NCI-H526 treated with DMSO at 0.1 percent for 48 hours (cell line): ENCODE data around the gene MAPK12.

Source experiments
- DNase-seq: peaks from one replicate; lab custom pipeline; 2025; lab: John Stamatoyannopoulos, UW

MAPK12 gene

DNA sequence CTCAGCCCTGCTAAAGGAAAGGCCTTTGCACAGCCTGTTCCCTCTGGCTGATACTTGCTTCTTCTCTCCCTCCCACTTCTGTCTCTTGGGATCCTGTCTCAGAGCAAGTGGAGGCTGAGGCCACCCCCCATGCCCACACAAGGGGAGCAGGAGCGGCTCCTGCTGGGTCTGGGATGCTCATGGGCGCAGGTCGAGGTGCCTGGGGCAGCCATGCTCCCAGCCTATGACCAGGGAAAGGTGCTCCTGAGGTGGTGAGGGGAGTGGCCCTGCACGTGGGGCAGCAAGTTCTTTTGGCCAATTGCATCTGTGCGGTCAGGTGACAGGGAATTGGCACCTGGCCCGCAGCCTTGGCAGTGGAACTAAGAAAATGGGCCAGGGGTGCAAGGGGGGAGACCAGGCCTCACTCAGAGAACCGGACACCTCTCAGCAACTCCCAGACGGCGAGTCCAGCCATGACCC lies 7.2 kb upstream of the MAPK12 start:
- DNase-seq, result no peak

DNA sequence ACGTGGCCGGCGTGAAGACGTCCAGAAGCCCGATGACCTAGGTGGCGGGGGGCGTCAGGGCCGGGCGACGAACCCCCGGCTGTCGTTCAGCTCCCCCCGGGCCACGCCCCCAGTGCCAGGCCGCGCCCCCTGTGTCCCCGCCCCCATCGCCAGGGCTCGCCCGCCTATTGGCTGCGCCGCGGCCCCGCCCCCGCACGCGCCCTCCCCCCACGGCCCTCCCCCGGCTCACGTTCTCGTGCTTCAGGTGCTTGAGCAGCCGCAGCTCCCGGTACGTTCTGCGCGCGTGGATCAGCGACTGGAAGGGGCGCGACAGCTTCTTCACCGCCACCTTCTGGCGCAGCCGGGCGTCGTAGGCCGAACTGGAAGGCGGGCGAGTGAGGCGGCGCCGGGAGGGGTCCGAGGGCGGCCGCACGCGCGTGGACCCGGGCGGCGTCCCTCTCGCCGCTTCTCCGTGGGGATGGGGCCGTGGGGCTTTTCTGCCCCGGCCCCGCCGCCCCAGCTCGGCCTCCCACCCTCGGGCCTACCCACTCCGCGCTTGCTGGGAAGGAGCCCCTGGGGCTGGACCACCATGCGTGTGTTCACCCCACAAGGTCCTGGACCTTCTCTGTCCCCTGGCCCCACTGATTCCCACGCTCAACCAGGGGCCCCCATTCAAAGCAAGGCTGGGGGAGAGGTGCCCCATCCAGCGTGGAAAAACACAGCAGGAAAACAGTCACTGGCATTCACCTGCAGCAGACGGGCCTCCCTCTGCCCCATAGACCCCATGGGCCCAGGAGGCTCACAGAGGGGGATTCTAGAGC lies 6.3 kb upstream of the MAPK12 start:
- no peak for DNase-seq

DNA sequence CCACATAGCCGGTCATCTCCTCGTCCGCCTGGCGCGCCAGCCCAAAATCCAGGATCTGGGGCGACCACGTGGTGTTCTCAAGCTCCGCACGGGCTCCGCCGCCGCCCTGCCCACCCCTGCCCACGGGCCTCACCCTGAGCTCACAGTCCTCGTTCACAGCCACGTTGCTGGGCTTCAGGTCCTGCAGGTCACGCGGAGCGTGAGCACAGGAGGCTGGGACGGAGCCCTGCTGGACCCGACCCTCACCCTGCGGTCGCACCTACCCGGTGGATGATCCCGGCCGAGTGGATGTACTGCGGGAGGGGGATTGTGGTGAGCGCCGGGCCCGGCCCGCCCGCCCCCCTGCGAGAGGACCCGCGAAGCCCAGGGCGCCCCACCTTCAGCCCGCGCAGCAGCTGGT lies 5.5 kb upstream of the MAPK12 start:
- DNase-seq, result no peak

DNA sequence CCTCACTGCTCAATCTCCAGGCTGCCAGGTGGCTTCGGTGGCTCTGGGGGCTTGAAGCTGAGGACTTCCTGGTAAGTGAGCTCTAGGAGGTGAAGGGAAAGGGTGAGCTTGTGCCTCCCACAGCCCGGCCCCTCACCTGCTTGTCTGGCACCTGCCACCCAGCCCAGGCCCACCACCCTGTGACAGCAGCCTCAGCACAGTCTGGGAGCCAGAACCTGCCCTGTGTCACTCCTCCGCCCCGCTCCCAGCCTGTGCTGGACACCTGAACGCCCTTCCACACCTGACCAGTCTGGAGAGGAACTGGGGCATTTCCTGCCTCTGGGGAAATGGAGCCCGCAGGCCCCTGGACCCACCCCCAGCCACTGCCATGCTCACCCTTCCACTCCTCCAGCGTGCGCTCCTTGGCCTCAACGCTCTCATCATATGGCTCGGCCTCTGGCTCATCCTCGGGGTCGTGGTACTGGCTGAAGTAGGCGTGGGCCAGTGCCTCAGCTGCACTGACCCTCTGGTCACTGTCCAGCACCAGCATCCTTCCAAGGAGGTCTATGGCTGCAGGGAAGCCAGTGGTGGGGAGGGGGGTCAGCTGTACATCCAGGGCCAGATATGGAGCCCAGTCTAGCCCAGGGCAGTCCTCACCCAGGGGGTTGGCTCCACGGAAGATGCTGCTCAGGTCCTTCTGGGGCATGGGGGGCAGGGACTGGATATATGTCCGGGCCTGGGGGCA lies 3.6 kb upstream of the MAPK12 start:
- DNase-seq, result no peak

DNA sequence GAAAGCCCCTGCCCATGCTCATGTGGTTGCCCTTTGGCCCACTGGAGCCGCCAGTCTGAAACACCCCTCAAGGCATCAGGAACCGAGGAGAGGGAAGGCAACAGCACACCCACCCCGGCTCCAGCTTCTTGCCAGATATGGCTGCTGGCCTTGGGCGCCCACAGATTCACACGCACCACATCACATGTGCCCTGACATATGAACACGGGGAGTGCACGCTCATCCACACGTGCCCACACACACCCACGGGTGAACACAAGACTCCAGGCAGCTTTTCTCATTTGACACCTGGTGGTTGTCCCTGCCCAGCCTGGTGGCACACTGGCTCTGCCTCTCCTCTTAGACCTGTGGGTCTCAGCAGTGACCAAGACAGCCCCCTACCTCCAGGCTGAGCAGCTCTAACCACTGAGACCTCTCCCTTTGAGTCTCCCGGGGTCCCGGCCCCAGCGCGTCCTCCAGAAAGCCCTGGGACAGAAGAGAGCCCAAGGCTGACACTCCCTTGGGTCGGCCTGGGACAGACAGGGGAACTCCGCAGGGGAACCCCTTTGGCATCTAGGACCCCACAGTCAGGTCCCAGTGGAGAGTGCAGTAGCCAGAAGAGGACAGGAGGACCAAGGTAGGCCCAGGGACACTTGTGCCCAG lies 2.7 kb upstream of the MAPK12 start:
- no peak for DNase-seq

DNA sequence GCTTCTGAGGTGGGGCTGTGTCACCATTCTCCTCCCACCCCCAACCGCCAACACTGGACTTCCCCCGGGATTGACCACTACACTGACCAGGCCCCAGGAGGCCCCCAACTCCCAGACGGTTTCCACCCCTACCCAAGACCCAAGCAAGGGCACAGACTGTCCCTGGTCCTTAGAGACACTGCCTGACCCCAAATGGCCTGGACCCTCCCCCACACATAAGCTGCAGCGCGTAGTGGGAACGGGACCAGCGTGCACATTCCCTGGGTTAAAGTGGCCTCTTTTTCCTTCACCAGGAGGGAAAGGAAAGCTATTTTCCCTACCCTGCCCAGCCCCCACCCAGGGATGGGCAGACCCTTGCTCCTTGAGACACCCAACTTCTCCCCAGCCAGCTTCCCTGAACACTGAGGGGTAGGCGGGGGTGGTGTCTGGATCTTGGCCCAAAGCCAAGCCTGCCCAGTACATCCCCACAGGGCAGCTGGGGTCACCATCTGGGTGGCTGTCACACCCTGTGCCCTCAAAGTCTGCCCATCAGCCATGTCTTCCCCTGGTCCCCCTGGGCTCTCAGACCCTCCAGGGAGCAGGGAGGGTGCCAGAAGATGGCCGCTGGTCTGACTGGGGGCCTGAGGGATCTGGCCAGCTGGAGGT lies 1.6 kb upstream of the MAPK12 start:
- DNase-seq, result no peak

DNA sequence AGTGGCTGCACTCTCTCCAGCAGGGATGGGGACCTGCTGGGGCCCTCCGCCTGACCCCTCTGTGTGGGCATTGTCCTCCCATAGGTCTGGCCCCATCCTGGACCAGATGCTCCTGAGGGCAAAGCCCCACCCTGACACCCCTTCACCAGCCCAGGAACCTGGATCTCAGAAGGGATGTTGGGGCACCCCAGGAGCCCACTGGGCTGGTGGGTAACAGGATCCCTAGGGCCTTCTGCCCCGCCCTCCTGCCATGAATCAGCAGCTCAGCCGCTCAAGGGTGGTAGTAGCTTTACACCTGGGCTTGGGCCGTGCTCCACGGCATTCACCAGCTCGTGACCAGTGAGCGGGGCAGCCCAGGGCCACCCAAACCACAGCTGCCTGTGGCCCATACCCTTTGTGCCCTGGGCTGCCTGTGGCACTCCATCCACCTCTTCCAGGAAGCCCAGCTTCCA lies 1.0 kb upstream of the MAPK12 start:
- DNase-seq, result no peak

DNA sequence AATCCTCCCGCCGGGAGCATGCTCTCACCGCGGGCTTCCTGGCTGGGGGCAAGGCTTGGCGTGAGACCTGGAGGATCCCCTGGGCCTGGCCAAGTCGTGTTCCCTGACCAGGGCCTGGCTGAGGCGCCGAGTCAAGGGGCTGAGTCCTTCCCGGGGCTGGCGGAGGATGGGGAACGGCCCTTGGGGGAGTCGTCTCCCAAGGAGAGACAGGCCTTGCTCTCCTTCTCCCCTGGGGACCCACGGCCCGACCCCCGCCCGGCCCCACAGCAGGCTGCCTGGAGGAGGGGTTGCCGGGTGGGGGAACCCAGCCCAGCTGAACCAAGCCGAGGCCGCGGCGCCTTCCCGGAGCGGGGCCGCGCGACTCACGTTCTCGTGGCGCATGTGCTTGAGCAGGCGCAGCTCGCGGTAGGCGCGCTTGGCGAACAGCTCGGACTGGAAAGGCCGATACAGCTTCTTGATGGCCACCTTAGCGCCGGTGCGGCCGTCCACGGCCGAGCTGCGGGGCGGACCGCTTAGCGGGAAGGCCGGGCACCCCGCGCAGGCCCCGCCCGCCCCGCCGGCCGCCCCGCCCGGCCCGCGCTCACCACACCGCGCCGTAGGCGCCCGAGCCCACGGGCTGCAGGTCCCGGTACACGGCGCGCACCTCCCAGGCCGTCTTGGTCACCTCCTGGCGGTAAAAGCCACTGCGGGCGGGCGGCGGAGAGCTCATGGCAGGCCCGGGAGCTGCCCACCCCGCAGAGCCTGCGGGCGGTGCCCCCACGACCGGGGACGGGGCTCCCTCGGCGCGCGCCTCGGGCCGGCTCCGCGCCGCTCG lies 475 bp downstream of the MAPK12 start:
- no peak for DNase-seq

DNA sequence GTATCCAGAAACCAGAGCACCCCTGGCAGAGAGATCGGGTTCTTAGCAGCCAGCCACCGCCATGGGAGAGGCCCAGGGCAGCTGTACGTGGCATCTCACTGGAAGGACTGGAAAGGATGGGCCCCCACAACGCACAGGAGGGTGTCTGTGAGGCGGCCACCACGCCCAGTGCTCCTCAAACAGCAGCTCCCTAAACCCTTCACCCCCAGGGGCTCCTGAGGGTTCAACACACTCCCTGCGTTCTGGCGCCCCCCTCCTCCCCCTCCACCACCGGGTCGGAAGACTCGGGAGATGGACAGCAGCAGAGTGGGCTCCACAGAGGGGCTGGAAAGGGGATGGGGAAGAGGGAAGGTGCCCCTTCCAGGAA lies 1.1 kb downstream of the MAPK12 start:
- DNase-seq, result no peak

DNA sequence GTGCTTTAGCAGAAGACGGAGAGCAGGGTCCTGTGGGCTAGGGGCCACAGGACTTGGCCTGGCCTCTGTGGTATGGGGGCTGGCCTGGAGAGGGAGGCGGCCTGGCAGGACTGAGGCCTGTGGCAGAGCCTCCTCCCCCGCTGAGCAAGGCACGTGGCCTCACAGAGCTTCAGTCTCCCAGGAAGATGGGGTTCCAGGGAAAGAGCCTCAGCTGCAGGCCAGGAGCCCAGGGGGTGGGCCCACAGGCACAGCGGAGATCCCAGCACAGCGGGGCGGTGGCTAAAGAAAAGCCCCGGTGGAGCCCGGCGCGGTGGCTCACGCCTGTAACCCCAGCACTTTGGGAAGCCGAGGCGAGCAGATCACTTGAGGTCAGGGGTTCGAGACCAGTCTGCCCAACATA lies 2.2 kb downstream of the MAPK12 start:
- no peak for DNase-seq

DNA sequence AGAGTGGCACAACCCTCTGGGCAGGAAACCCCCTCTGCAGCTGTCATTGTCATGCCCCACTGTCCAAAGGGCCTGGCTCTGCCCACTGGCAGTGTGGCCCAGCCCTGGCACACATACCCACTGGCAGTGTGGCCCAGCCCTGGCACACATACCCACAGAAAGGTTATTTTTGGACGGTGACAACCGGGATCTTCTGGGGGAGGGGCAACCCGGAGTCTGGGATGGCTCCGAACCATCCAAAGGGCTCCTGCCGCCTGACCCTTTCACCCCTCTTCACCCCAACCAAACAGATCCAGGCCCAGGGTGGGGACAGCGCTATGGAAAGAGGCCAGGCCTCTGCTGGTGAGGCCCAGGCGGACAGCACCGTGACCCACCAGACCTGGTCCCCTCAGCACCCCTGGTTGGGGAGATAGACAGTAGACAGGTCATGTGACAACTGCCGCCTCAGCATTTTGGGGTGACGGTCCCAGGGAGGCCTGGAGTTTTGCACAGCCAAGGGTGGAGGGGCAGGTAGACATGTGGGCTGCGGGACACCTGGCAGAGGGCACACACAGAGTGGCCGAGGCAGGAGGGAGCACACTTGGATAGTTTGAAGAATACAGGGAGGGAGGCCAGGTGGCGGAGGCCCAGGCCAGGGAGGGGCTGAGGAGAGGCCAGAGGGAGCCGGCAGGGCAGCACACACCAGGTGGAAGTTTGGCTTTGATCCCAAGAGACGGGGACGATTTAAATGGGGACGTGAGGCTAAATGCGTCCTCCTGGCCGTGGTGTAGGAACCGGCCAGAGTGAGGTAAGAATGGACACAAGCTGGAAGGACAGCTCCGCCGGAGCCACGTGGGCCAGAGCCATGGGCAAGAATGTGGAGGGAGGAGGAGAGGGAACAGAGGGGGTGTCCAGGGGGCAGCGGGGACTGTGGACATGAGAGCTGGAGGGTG lies 2.9 kb downstream of the MAPK12 start:
- DNase-seq, result no peak

DNA sequence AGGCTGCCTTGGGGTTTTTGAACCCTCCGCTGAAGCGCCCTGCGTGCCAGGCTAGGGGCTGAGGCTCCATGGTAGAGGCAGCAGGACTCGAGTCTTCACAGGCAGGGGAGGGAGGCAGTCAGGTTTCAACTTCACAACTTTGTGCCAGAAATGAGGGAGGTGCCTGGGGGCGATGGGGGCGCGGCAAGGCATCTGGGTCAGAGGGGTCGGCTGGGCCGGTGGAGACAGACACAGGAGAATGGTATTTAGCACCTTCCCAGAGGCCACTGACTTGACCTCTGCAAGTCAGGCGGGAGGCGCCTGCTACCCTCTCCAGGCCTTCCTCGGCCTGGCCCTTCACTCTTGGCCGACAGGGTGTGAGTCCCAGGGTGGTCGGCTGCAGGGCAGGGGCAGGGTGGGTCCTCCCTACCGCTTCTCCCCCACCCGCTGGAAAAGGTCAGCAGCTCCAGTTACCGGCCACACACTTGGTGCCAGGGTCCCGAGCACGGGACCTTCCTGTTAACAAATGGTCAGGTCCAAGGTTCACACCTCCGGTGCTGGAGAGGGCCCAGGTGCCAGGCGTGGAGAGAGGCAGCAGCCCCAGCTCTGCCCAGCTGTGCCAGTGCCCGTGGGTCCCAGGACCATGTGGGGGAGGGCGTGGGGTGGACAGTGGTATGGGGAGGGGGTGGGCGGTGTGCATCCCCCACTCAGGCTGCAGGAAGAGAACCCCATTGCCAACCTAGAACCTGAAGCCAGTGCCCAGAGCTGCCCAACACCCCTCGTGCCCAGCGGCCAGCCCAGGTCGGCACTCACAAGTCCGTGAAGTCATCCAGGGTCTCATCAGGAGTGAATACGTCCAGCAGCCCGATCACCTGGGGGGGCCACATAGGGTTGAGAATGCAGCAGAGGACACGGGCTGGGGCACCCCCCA lies 3.8 kb downstream of the MAPK12 start:
- no peak for DNase-seq

DNA sequence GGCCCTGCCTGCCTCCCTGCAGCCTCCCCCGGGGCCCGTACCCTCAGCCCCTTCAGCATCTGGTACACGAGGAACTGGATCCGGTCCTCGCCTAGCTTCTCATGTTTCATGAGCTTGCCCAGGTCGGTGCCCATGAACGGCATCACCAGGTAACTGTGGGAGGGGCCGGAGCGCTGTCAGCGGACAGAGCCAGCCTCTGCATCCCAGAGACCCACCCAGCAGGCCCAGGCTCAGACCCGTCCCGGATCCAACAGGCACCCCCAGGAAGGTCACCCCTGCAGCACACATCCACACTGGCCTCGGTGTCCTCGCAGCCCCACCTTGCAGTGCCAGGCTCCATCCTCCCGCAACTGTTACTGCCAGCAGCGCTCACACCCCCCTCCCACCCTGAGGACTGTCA lies 4.4 kb downstream of the MAPK12 start:
- DNase-seq, result no peak

DNA sequence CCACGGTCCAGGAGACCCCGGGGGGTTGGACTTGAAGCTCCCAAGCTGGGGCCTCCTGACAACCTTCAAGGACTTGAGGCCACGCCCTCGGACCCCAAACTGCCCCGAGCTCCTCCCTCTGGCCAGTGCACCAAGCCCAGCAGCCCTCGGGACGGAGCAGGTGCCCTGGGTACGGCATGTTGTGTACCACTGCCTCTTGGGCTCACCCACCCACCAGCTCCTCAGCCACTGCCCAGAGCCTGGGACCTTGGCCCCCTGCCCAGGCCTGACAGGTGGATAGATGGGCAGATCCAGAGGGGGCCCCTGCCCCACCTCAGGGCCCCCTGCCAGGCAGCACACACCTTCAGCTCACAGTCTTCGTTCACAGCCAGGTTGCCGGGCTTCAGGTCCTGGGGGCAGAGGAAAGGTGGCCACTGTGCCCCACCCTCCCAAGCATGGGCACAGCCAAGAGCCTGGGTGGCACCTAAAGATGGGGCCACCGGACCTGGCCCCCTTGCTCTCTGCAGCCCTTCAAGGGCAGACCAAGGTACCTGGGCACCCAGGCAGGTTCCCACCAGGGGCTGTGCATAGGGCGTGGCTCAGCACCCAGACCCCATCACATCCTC lies 5.1 kb downstream of the MAPK12 start:
- no peak for DNase-seq

DNA sequence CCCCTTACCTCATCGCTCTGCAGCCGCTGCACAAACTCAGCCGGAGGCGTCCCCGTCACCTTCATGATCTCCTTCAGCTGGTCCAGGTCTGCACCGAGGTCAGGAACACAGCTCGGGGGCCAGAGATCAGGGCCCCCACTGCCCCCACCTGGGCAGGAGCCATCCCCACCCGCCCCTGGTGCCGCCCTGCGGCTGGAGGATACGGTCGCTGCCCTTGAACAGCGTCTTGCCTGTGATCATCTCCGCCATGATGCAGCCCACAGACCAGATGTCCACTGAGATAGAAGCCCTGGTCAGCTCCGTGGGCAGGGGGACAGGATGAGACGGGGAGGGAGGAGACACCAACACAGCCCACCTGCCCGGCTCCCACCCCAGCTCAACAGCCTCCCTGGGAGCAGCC lies 5.9 kb downstream of the MAPK12 start:
- DNase-seq, result no peak

DNA sequence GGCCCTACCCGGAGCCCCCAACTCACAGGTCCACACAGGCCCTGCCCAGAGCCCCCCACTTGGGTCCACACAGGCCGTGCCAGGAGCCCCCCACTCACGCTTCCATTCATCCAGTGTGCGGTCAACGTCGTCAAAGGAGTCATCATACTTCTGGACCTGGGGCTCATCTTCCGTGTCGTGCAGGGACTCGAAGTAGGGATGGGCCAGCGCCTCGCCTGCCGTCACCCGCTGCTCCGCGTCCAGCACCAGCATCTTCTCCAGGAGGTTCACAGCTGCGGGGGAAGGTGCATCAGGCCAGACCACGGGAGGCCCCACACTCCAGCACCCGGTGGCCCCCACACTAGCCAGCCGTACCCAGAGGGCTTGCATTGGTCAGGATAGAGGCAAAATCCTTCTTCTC lies 6.4 kb downstream of the MAPK12 start:
- no peak for DNase-seq

DNA sequence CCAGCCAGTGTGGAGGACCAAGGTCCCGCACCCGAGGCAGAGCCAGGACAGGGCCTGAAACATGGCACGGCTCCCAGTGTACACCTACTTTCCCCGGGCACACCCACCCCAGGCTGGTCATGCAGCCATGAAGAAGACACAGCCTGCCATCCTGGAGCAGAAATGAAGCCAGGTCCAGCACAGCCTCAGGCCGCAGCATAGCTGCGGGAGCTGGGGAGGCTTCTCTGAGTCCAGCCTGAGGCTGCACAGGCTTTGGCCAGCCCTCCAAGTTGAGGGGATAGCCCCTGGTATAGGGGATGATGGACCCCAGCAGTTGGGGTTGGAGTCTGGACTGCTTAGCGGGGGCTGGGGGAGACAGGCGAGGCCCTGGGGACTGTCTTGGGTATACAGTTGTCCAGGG lies 7.5 kb downstream of the MAPK12 start:
- no peak for DNase-seq

DNA sequence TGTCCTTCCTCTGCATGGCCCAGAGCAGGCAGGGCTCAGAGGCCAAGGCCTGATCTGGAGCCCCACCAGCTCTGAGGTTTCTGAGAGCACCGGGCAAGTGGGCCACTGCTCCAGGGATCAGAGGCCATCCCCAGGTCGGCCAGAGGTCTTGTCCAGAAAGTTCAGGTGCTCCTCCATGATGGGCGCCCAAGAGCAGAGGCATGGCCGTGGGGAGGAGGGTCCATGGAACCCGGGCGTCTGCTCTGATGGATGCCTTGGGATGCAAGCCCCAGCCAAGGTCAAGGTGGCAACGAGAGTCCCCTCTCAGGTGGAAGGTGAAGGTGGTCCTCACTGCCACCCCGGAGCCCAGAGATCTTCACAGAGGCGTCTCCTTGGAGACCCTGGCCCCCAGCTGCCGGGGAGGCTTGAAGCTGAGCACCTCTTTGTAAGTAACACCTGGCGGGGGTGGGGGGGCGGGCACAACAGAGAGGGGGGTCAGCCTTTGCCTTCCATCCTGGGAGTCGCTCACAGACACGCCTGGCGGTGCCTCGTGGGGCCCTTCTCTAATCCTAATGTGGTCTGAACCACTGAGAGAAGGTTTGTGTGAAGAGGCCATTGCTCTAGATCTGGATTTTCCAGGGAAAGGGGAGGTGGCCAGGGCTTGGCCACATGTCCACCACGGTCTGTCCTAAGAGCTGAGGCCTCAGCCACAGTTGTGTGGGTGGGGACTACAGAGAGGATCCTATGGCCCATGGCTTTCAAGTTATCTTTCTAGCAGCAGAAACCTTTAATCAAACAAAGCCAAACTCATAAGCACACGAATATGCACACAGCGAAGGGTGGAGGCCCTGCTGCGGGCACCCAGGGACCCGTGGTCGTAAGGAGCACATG lies 8.2 kb downstream of the MAPK12 start:
- no peak for DNase-seq
